GM18526 (cell line): ENCODE measurements around the gene SUCLG2.

Source experiments
- POLR2A ChIP-seq: IDR thresholded peaks from 3 replicates; pipeline ENCODE4 v1.6.1; 2011; ENCODE audit not compliant: insufficient read length; ENCODE audit errors: extremely low read depth

SUCLG2 gene

GRCh38 chr3:67654099-67654843 is at the start of gene SUCLG2:
Gene SUCLG2, minus strand, starts transcription at chr3:67654612. Its CDS starts 26 bp downstream, at chr3:67654586.
- peak; percentile 90 for TF ChIP-seq POLR2A

- TF ChIP-seq POLR2A: no peak
Measured at GRCh38 chr3:67700596-67700995, 46.2 kb upstream of the SUCLG2 start.

- TF ChIP-seq POLR2A: no peak
Measured at GRCh38 chr3:67699882-67700281, 45.5 kb upstream of the SUCLG2 start.

GRCh38 chr3:67692621-67693020 is 38.2 kb upstream of the SUCLG2 start:
- no peak for TF ChIP-seq POLR2A

- no peak for TF ChIP-seq POLR2A
Measured at GRCh38 chr3:67691926-67692325, 37.5 kb upstream of the SUCLG2 start.

GRCh38 chr3:67691207-67691606 is 36.8 kb upstream of the SUCLG2 start:
- TF ChIP-seq POLR2A: no peak

- no peak for TF ChIP-seq POLR2A
Measured at GRCh38 chr3:67689806-67690205, 35.4 kb upstream of the SUCLG2 start.

- no peak for TF ChIP-seq POLR2A
Measured at GRCh38 chr3:67688231-67688630, 33.8 kb upstream of the SUCLG2 start.

GRCh38 chr3:67686069-67686468 is 31.7 kb upstream of the SUCLG2 start:
- no peak for TF ChIP-seq POLR2A

- TF ChIP-seq POLR2A: no peak
Measured at GRCh38 chr3:67685499-67685898, 31.1 kb upstream of the SUCLG2 start.

- no peak for TF ChIP-seq POLR2A
Measured at GRCh38 chr3:67684211-67684610, 29.8 kb upstream of the SUCLG2 start.

- TF ChIP-seq POLR2A: no peak
Measured at GRCh38 chr3:67683522-67683921, 29.1 kb upstream of the SUCLG2 start.

GRCh38 chr3:67678665-67679064 is 24.3 kb upstream of the SUCLG2 start:
- TF ChIP-seq POLR2A: no peak

GRCh38 chr3:67674055-67674454 is 19.6 kb upstream of the SUCLG2 start:
- TF ChIP-seq POLR2A: no peak

- no peak for TF ChIP-seq POLR2A
Measured at GRCh38 chr3:67662733-67663132, 8.3 kb upstream of the SUCLG2 start.

GRCh38 chr3:67661089-67661488 is 6.7 kb upstream of the SUCLG2 start:
- TF ChIP-seq POLR2A: no peak

- no peak for TF ChIP-seq POLR2A
Measured at GRCh38 chr3:67657192-67657591, 2.8 kb upstream of the SUCLG2 start.
